Activated CD4-positive, alpha-beta T cell treated with anti-CD3 and anti-CD28 coated beads, Interleukin-2, amount 50 U/mL, for 24 hours (primary cell): ENCODE results near the gene USP20.

Source experiments
- DNase-seq, 2 donors: peaks; one replicate each; pipeline ENCODE4 v3.0.0-alpha.2; 2020; ENCODE audit warnings: low read depth in 1 of 2, low spot score in 1 of 2

USP20 gene

DNA sequence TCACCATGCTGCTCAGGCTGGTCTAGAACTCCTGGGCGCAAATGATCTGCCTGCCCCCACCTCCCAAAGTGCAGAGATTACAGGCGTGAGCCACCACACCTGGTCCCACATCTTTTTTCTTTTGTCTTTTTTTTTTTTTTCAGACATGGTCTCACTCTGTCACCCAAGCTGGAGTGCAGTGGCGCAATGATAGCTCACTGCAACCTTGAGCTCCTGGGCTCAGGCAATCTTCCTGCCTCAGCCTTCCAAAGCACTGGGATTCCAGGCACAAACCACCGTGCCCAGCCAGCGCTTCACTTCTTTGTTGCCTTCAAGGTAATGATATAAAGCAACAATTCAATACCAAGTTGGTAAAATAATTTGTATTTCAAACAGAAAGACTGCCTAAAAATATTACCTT, 78.8 kb downstream of the USP20 start:
- DNase-seq = no peak

DNA sequence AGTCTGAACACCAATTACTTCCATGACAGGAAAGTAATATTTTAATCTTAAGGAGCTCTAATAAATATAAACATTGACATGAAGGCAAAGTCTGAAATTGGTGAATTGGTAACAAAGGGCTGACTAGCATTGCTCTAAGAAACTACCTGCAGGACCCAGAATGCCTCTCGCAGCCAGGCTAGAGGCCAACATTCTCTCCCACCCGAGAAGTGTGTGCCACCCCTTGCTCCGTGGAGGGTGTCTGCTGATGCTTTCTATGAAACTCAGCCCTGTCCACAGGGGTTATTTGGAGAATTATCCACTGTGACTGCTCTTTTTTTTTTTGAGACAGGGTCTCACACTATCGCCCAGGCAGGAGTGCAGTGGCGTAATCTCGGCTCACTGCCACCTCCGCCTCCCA, 81.4 kb downstream of the USP20 start:
- DNase-seq = no peak

DNA sequence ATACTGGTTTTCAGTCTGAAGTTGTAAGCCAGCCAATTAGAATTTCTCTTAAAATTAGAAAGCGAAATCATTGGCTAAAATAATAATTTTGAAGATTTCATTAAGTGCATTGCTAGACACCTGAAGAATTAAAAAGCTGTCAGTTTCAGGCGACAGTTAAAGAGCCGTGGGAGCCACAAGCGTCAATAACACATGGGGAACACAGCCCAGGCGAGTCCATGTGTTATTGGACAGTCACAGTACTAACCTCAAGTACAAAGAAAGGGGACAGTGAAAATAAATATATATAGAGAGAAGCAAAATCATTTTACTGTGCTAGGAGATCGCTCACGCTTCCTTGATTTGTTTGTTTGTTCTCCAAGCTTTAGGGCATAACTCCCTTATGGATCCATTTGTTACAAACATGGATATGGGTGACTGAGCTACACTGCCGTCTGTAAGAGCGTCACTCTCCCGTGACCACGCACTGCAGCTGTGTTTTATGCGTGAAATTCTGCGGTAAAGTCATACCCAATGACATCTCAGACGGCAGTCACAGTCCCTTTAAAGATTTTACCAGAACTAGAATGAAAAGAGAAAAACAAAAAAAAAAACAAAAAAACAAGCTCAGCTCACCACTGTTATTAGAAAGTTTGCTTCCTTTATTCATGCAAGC, 83.2 kb downstream of the USP20 start:
- no peak for DNase-seq

DNA sequence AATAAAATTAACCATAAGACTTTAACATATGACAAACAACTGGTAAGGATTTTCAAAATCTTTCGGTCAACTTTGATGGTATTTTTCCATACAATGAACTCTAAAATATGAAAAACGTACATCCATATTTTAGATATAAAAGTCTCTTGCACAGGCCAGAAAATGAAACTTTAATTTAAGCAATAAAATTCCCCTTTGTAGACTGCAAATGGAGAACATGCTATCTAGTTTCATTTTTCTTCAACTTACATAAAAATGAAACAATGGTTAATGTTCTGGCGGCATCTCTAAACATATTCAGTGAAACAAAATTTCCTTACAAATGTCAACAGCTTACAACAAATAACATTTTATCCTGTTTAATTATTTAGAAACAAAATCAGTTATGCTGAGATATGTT, 84.0 kb downstream of the USP20 start:
- no peak for DNase-seq

DNA sequence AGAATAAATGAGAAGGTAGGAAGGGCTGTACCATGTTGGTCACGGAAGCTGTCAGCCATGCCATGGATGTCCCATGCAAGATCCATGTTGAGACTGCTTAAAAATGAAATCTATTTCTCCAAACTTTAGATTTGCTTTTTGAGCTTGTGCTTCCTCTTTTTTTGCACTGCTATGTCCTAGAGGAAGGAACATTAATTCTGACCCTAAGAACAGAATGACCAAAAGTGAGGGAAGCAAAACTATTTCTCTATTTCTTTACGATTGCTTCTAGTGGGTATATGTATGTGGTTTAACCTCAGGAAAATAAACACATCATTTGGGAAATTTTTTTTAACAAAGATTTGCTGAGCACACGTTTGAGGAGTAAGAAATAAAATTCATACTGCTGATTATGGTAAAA, 84.6 kb downstream of the USP20 start:
- DNase-seq = no peak

DNA sequence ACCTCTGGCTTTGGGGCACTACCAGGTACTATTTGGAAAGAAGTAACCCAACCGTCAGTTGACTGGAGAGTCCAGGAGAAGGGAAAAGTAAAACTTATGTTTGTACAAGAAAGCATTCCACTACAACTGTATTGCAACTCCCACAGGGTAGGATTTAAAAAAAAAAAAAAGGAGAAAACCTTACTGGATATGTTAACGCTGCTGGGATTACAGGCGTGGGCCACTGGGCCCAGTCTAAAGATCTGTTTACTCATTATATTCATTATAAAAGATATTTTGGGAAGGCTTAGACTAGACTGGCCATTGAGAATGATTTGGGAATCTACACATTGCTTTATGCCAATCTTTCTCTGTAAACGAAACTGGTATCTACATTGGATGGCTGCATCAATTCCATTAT, 86.6 kb downstream of the USP20 start:
- no peak for DNase-seq

DNA sequence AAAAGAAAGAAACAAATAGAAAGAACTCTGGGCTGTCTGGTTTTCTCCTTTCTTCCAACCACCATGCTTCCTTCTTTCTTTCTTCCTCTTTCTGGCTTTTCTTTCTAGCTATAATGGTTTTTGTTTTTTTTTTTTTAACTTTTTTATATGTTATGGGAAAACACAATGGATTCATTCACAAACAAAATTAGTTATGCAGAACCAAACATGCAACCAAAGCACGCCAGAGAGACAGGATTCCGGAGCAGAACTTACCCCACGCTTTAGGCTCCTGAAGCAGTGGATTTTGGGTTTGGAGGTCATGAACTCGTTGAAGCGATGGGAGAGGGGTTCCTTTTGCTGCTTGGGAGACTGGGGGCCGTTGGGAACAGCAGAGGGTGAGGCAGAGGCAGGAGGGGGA, 88.3 kb downstream of the USP20 start:
- DNase-seq = no peak

DNA sequence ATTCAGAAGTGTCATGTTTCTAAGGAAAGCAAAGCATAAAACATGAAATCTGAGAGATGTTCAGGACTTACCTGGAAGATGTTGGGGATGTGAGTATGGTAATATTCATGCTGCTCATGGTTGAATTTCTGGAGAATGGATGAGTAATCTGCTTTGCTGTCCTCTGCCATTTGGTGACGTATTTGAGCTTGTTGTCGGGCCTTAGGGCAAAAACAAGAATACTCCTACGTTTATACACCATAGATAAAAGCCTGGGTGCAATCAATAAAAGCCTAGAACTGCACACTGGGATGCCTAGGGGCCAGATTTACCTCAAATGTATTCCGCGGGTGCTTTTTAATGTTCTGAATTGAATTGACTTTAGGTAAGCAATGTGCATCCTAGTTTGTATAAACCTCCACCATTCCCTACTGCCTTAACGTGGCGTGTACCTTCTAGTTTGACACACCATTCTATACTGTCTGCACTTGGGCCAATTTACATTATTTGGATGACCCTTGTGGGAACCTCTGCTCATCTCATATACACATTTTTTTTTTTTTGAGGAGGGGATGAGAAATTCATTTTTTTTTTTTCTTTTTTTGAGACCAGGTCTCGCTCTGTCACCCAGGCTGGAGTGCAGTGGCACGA, 94.4 kb downstream of the USP20 start:
- no peak for DNase-seq

DNA sequence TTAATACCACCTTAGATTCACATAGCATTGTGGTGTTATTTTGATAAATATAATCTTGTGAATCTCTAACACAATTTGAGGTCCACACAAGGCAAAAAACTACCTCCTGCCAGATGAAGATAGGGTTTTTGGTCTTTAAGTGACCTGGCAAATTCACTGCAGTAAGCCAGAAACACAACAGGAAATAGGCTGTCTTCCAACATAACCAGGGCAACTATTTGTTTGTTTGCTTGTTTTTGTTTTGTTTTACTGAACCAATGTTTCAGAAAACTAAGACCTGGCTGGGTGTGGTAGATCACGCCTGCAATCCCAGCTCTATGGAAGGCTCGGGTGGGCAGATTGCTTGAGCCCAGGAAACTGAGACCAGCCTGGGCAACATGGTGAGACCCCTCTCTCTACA, 95.5 kb downstream of the USP20 start:
- DNase-seq = no peak
